Coronary artery (tissue), 2 donors: ENCODE measurements around the gene GATB.

Experiments used
- DNase-seq: peaks from one replicate; pipeline ENCODE4 v3.0.0-alpha.2; 2017; ENCODE audit warnings: low spot score
- H3K27ac ChIP-seq, 2 donors: fragments of 200-600 bp; sonication (generic); one replicate each; pipeline ENCODE4 v1.5.1; 2016 to 2019
- H3K4me3 ChIP-seq: fragments of 200-600 bp; sonication (generic); 2 replicates; pipeline ENCODE4 v1.5.1; 2016; ENCODE audit warnings: mild to moderate bottlenecking, moderate library complexity
- CTCF ChIP-seq: fragments of 200-600 bp; sonication (generic); IDR thresholded peaks from one replicate; pipeline ENCODE4 v1.5.1; 2019; ENCODE audit warnings: antibody characterized with exemption

Gene GATB

GRCh38 chr4:151721916-151722315, 38.9 kb downstream of the GATB start:
- no peak for DNase-seq
- TF ChIP-seq CTCF: no peak
- Histone ChIP-seq H3K4me3 (no peak overlapping the region), H3K27ac (no peak overlapping the region)

- Histone ChIP-seq H3K27ac (no peak overlapping the region), H3K4me3 (no peak overlapping the region)
- TF ChIP-seq CTCF: no peak
- no peak for DNase-seq
Observed at GRCh38 chr4:151721466-151721865, 39.3 kb downstream of the GATB start.

- H3K4me3 ChIP-seq: no peak overlapping the region
- H3K27ac ChIP-seq: no peak overlapping the region
- DNase-seq: no peak
- no peak for TF ChIP-seq CTCF
Observed at GRCh38 chr4:151719956-151720334, 40.9 kb downstream of the GATB start.

GRCh38 chr4:151718984-151719955, 41.5 kb downstream of the GATB start:
- no peak overlapping the region for H3K4me3 ChIP-seq
- no peak overlapping the region for H3K27ac ChIP-seq
- no peak for DNase-seq
- no peak for TF ChIP-seq CTCF

- TF ChIP-seq CTCF: no peak
- no peak for DNase-seq
- H3K4me3 ChIP-seq: no peak overlapping the region
- no peak overlapping the region for H3K27ac ChIP-seq
Observed at GRCh38 chr4:151717909-151718628, 42.7 kb downstream of the GATB start.

- no peak for DNase-seq
- Histone ChIP-seq H3K4me3 (no peak overlapping the region), H3K27ac (no peak overlapping the region)
- no peak for TF ChIP-seq CTCF
Observed at GRCh38 chr4:151717314-151717713, 43.5 kb downstream of the GATB start.

- Histone ChIP-seq H3K4me3 (no peak overlapping the region), H3K27ac (no peak overlapping the region)
- no peak for TF ChIP-seq CTCF
- DNase-seq: no peak
Observed at GRCh38 chr4:151716324-151716723, 44.5 kb downstream of the GATB start.
